ENCODE data around the gene SVIL.
"Not testable (repeated sequence)": the region's sequence is repeated elsewhere in the genome, so short reads cannot be mapped to it uniquely, and the experiment has no call there.

The SVIL gene

DNA sequence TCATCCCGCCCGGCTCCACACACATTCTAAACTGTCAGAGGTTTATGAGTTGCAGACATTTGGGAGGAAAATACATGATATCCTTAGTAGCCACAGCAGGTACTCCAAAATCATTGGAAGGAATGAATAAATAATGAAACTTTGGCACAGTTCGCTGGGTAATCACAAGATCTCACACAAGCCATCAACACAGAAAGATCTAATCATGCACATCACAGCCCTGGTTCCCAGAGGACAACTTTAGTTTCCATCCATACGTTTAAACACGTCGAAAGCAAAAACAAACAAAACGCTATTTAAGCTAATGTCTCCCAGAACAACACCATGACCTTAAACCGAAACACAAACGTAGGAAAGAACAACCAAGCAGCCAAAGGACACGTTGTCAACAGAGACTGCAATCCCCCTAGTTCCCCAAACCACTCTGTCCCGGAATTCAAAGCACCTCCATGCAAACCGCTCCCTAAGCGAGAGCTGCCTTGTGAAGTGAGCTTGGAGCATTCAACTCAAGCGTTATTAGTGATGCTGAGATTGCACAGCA lies 12.3 kb downstream of the SVIL start:
- no peak for DNase-seq (ENCODE audit: low read depth in 2 of 2, low spot score in 1 of 2)

DNA sequence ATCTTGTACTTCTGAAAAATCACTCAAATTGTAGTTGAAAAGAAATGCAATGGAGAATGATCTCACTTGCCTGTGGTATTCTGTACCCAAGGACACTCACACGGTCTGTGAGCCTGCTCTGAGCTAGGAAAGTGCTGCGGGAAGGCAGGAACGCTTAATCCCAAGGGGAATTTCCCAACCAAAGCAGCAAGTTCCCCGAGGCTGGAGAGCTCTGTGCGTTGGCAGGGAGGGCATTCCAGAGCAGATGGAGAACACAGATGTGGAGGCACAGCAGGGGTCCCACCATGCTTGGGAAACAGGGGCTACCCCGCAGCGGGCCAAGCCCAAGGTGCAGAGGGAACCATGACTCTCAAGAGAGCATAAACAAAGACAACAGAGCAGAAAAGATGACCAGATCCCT lies 13.6 kb downstream of the SVIL start:
- DNase-seq (ENCODE audit: low read depth in 2 of 2, low spot score in 1 of 2), result no peak

DNA sequence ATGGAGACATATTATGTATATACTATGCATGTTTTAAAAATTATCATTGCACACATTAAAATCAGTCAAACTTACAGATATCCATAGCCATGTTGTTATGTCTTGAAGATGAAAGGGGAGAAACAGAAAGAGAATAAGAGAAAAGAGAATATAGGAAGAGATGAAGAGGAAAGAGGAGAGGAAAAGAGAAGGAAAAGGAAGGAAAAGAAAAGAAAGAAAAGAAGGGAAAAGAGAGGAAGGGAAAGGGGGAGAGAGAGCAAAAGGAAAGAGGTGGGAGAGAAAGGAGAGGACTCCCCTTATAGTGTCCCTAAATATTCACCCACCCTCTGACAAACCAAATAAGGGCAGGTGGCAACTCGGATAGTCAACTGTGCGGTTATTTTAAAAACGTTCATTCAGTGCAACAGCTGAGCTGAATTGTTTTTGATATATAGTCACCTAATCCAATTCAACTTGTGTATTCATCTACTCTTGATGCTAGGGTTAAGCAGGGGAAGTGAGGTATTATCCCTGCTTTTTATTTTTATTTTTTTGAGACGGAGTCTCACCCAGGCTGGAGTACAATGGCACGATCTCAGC lies 14.6 kb downstream of the SVIL start:
- no peak for DNase-seq (ENCODE audit: low read depth in 2 of 2, low spot score in 1 of 2)

- no peak for DNase-seq (ENCODE audit: low read depth in 2 of 2, low spot score in 1 of 2)
Observed at GRCh38 chr10:29619241-29619669, 15.5 kb downstream of the SVIL start.

DNA sequence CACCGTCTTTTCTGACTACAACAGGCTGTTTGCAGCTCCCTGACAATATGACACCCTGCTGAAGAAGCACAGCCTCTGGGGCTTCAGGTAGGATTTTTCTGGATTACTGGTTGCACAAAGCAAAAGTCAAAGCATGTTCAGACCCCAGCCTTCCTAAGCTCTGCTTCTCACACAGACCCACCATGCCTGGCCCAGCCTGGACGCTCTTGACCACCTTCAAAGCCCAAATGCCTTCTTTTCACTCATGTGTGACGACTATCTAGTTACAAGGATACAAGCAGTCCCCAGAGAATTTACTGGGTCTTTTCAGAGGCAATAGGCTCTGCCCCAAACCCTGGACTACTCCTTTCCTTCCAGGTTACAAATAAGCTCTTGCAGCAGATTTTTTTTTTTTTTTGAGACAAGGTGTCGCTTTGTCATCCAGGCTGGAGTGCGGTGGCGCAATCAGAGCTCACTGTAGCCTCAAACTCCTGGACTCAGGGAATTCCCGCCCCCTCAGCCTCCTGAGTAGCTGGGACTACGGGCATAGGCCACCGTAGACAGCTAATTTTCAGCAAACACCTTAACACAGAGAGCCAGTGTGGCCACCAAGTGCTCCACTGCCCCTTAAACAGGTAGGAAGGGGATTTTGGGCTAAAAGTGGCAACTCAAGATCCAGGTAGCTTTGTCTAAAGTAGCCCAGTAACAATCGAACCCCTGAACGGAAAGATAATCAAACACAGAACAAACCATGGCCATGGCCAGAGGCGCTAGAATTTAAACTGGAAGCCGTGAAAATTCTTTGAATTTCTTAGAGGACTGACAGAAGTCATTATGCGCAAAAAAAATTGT lies 16.2 kb downstream of the SVIL start:
- no peak for DNase-seq (ENCODE audit: low read depth in 2 of 2, low spot score in 1 of 2)

- DNase-seq (ENCODE audit: low read depth in 2 of 2, low spot score in 1 of 2), result no peak
Observed at GRCh38 chr10:29617880-29618340, 16.9 kb downstream of the SVIL start.

DNA sequence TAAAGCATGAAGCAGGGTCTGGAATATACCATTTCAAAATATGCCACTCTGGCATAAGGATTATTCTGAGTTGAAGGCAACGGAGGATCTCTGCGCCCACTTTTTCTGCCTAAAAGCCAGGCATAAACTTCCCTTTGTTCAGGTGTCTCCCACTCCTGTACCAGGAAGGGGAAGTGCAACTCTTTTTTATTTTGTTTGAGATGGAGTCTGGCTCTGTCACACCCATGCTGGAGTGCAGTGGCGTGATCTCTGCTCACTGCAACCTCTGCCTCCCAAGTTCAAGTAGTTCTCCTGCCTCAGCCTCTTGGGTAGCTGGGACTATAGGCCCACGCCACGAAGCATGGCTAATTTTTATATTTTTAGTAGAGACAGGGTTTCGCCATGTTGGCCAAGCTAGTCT lies 18.2 kb downstream of the SVIL start:
- no peak for DNase-seq (ENCODE audit: low read depth in 2 of 2, low spot score in 1 of 2)

DNA sequence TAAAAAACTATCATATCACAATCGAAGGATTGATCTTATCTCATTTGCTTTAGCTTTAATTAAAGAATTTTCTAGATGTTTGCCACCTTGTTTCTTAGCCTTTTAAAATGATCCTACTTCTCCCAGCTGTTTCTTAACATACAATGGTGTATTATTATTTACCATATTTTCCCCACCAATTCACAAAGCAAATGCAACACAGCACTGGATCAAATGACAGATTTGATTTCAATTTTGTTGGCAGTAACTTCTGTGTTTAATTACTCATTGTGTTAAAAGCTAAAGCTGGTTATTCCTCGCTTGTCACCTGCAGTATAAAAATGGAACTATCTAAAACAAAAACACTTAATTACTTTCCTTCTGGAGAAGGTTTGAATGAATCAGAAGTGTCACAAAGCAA lies 19.6 kb downstream of the SVIL start:
- DNase-seq (ENCODE audit: low read depth in 2 of 2, low spot score in 1 of 2), result no peak

GRCh38 chr10:29614289-29614688 lies 20.5 kb downstream of the SVIL start:
- not testable (repeated sequence) for DNase-seq (ENCODE audit: low read depth in 2 of 2, low spot score in 1 of 2)

DNA sequence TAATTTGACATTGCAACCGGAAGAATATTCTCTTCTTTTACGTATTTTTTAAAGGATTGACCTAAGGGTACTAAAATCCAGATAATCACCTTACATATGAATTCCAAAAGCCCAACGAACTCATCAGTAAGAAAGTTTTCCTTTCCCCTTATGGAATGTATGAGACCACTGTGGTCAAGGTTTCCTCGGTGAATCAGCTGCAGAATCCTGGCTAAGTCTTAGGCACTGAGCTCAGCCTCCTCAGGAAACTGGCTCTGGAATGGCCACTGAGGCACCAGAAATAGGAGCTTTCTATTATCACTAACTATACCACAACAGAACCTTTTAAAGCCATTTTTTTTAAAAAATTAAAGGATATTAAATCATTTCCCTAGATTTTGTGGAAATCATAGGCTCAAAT lies 21.0 kb downstream of the SVIL start:
- no peak for DNase-seq (ENCODE audit: low read depth in 2 of 2, low spot score in 1 of 2)

GRCh38 chr10:29613196-29613595 lies 21.6 kb downstream of the SVIL start:
- no peak for DNase-seq (ENCODE audit: low read depth in 2 of 2, low spot score in 1 of 2)

DNA sequence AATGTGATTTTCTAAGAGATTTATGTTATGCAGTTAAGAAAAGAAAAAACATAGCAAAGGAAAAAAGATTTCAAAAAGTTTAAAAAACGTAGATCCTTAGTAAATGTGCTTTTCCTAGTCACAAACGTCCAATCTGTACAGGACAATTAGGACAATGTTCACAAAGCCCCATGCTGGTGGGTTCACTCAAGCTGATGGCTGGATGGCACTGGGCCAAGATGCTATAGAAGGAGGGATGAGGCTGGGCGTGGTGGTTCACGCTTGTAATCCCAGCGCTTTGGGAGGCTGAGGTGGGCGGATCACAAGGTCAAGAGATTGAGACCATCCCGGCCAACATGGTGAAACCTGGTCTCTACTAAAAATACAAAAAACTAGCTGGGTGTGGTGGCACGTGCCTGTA lies 22.1 kb downstream of the SVIL start:
- DNase-seq (ENCODE audit: low read depth in 2 of 2, low spot score in 1 of 2), result no peak

GRCh38 chr10:29611781-29612381 lies 22.9 kb downstream of the SVIL start:
- DNase-seq (ENCODE audit: low read depth in 2 of 2, low spot score in 1 of 2), result no peak

DNA sequence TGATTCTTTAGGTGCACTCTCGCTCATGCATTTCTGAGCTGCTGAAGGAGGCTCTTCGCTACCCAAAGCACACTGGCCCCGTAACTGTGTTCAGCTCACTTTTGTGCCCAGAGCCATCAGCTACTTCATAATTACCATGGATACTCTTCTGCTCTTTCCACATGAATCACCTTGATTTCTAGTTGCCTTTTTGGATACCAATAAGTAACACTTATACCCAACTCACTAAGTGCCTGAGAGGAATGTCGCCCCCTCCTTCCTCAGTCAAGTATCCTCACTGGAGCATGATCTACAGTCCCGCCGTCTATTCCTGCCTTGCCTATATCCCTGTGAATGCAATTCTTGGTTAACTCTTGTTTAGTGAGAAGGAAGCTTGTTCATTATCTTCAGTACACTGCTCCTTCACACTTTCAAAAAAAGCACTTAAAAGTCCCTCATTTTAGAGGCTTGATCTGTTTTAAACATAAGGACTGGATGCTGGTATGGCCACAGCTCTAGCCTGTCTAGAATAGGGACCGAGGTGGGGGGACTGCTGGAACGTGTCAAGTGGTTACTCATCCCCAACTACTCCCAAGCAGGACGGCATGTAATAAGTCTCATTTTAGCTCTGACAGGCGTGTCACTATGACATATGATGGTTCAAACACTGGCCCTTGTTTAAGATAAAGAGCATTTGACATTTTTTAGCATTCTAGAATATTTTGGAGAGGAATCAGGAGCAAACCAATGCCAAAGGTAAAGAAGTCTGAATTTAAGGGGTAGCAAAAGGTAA lies 23.7 kb downstream of the SVIL start:
- DNase-seq (ENCODE audit: low read depth in 2 of 2, low spot score in 1 of 2), result no peak

GRCh38 chr10:29610331-29610730 lies 24.4 kb downstream of the SVIL start:
- not testable (repeated sequence) for DNase-seq (ENCODE audit: low read depth in 2 of 2, low spot score in 1 of 2)

- DNase-seq (ENCODE audit: low read depth in 2 of 2, low spot score in 1 of 2), result no peak
Observed at GRCh38 chr10:29609696-29610095, 25.1 kb downstream of the SVIL start.

GRCh38 chr10:29608476-29609301 lies 26.1 kb downstream of the SVIL start:
- no peak for DNase-seq (ENCODE audit: low read depth in 2 of 2, low spot score in 1 of 2)

GRCh38 chr10:29608062-29608461 lies 26.7 kb downstream of the SVIL start:
- DNase-seq (ENCODE audit: low read depth in 2 of 2, low spot score in 1 of 2), result no peak

- no peak for DNase-seq (ENCODE audit: low read depth in 2 of 2, low spot score in 1 of 2)
Observed at GRCh38 chr10:29607576-29607975, 27.2 kb downstream of the SVIL start.

GRCh38 chr10:29606693-29607092 lies 28.1 kb downstream of the SVIL start:
- not testable (repeated sequence) for DNase-seq (ENCODE audit: low read depth in 2 of 2, low spot score in 1 of 2)
